Esophagus (tissue), 2 donors: ENCODE data around the gene TXLNB. TPM values are rescaled to one million over a fixed set of nuclear protein-coding genes. Genes with fewer than 3 reads are reported as not detected.

Source experiments
- H3K27ac ChIP-seq, 2 donors: one replicate each; pipeline ENCODE4 v1.5.1; 2013; ENCODE audit warnings: low read depth in 2 of 2, mild to moderate bottlenecking in 2 of 2, inconsistent platforms in 1 of 2, low read length in 1 of 2, moderate library complexity in 1 of 2
- H3K27me3 ChIP-seq, 2 donors: one replicate each; pipeline ENCODE4 v1.6.1; 2013; ENCODE audit warnings: low read length in 2 of 2, control low read depth in 1 of 2, mild to moderate bottlenecking in 1 of 2; ENCODE audit not compliant: insufficient read depth in 2 of 2, control insufficient read depth in 1 of 2
- H3K36me3 ChIP-seq, 2 donors: one replicate each; pipeline ENCODE4 v1.6.1; 2013; ENCODE audit warnings: low read length in 1 of 2; ENCODE audit not compliant: control insufficient read depth in 2 of 2, insufficient read depth in 2 of 2
- H3K4me1 ChIP-seq, 2 donors: one replicate each; pipeline ENCODE4 v1.6.1; 2013; ENCODE audit warnings: low read length in 1 of 2; ENCODE audit not compliant: control insufficient read depth in 2 of 2, insufficient read depth in 2 of 2
- H3K4me3 ChIP-seq, 2 donors: one replicate each; pipeline ENCODE4 v1.5.1; 2013; ENCODE audit warnings: low read length in 2 of 2, mild to moderate bottlenecking in 2 of 2, low read depth in 1 of 2, moderate library complexity in 1 of 2
- H3K9me3 ChIP-seq, 2 donors: one replicate each; pipeline ENCODE4 v1.6.1; 2013; ENCODE audit warnings: mild to moderate bottlenecking in 2 of 2, low read depth in 1 of 2, low read length in 1 of 2, moderate library complexity in 1 of 2; ENCODE audit not compliant: control insufficient read depth in 2 of 2, insufficient read depth in 1 of 2
- WGBS, 2 donors: extraction: QIAGEN DNeasy Blood & Tissue Kit; methylation state at CpG; one replicate each; pipeline ENCODE4 v1.1.7; 2013; 5-methylcytosine and 5-hydroxymethylcytosine counted together
- polyA plus RNA-seq, 2 donors: library from polyadenylated mRNA; stranded (reverse); fragments of 200-250 nt; gene quantifications; one replicate each; pipeline ENCODE4 v1.2.3, GENCODE V29; 2013
- donor health status: healthy with polysubstance abuse.
- donor health status: Bipolar disorder and iron deficiency.

TXLNB gene
- polyA plus RNA-seq, 2 donors: 0.14 to 0.16 TPM

DNA sequence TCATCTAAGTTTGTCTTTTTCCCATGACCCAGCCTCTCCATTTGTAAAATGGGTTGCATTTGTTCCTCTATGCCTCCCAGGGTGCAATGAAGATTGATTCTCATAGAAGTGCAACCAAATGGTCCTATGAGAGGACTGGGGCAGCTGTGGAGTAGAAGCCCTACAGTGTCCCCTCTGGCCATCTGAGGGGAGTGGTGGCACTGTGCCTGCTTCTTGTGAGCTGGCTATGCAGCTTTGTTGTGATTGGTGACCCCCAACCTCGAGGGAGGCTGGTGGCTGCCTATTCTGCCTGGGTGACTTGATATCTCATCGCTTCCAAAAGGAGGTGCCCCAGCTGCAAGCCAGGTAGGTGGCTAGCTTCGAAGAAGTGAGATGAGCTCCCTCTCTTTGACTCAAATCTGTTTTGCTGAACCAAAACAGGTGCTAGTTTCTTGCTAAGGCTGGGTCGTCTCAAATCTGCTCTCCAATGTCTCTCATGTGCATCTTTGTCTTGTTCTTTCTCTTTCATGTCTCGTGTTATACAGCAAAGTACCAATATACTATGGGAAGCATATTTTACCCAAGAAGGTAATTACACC, 33.9 kb downstream of the TXLNB start:
- no peaks in the 10 kb centered on the region for H3K36me3 ChIP-seq
- WGBS, 2 donors: 78 to 81% methylated on average over 5 of the region's 5 CpGs
- H3K4me3 ChIP-seq: no peak overlapping the region
- no peaks in the 10 kb centered on the region for H3K27me3 ChIP-seq
- no peaks in the 10 kb centered on the region for H3K4me1 ChIP-seq
- no peak overlapping the region for H3K27ac ChIP-seq
- H3K9me3 ChIP-seq: no peaks in the 10 kb centered on the region

DNA sequence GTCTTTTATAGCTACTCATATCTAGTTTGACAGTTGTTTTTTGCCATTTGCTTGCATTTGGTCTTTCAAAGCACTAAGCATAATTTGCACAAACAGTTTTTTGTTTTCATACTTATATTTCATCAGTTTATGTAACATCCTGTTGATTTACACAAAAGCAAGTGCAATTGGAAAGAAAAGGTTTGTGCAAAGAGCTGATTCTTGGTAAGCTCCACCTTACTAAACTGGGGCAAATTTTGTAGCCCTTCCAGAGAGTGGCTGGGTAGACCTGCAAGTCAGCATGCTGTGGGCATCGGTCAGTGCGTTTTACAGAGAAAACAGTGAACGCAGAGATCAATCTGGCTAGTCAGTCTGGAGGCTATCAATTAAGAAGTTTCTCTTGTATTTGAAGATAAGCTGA, 34.5 kb downstream of the TXLNB start:
- H3K27me3 ChIP-seq: no peaks in the 10 kb centered on the region
- WGBS, 2 donors: 93 to 94% methylated on average over 3 of the region's 3 CpGs

DNA sequence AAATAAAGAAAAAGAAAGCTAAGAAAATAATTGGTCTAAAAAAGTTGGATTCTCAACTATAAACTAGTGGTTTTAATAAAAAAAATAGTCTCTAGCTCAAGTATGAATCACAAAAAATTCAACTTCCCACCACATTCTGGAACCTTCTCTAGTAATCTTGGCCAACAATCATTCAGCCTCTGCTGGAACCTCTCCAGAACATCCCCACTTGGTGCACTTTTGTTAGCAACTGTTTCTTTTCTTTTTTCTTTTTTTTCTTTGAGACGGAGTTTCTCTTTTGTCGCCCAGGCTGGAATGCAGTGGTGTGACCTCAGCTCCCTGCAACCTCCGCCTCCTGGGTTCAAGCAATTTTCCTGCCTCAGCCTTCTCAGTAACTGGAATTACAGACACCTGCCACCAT, 35.7 kb downstream of the TXLNB start:
- H3K9me3 ChIP-seq: no peaks in the 10 kb centered on the region
- 78 to 80% methylated on average over 3 of the region's 3 CpGs for WGBS, 2 donors

More for the DNA sequence above, 34.5 kb downstream of the TXLNB start:
- no peaks in the 10 kb centered on the region for H3K36me3 ChIP-seq
- no peak overlapping the region for H3K27ac ChIP-seq
- no peak overlapping the region for H3K4me3 ChIP-seq
- H3K4me1 ChIP-seq: no peaks in the 10 kb centered on the region
- no peaks in the 10 kb centered on the region for H3K9me3 ChIP-seq

DNA sequence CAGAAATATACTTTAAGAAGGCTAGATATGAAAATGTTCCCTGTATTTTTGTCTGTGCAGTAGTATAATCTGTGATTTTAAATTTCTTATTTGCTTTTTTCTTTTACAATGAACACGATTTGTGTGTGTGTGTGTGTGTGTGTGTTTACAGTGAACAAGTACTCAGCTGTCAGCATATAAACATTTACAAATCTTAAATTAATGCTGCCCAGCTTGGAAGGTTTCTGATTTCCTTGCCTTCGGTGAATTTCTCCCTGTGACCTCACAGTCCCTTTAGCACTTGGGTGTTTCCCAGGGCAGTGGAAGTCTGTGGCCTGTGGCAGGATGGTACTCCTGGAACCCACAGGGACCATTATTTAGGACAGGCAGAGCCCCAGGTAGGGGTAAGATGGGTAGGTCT, 37.6 kb downstream of the TXLNB start:
- Histone ChIP-seq H3K27me3 (no peaks in the 10 kb centered on the region), H3K36me3 (no peaks in the 10 kb centered on the region), H3K4me1 (no peaks in the 10 kb centered on the region), H3K9me3 (no peaks in the 10 kb centered on the region), H3K27ac (no peak overlapping the region), H3K4me3 (no peak overlapping the region)
- WGBS, 2 donors: 72 to 76% methylated on average over 2 of the region's 2 CpGs

More for the DNA sequence above, 35.7 kb downstream of the TXLNB start:
- Histone ChIP-seq H3K4me3 (no peak overlapping the region), H3K27me3 (no peaks in the 10 kb centered on the region), H3K36me3 (no peaks in the 10 kb centered on the region), H3K4me1 (no peaks in the 10 kb centered on the region), H3K27ac (no peak overlapping the region)

DNA sequence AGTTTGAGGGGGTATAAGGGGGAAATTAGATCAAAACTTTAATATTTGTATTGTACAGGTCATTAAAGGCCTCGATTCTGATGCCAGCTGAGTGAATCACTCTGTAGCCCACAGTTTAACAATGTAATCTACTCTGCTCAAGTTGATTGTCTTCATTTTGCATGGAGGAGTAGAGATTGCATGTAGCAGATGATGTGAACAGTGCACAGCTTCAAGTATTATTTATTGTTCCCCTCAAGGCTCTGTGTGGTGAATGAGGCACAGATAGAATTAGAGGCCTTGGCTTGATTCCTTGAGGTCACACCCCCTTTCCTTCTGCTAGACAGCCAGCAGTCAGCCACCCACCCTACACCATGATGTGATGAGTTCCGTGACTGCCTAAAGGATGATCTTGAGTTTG, 38.1 kb downstream of the TXLNB start:
- H3K9me3 ChIP-seq: no peaks in the 10 kb centered on the region
- no peaks in the 10 kb centered on the region for H3K27me3 ChIP-seq
- no peak overlapping the region for H3K4me3 ChIP-seq
- no peaks in the 10 kb centered on the region for H3K36me3 ChIP-seq
- H3K27ac ChIP-seq: no peak overlapping the region
- 79 to 84% methylated on average over 2 of the region's 2 CpGs for WGBS, 2 donors
- no peaks in the 10 kb centered on the region for H3K4me1 ChIP-seq

DNA sequence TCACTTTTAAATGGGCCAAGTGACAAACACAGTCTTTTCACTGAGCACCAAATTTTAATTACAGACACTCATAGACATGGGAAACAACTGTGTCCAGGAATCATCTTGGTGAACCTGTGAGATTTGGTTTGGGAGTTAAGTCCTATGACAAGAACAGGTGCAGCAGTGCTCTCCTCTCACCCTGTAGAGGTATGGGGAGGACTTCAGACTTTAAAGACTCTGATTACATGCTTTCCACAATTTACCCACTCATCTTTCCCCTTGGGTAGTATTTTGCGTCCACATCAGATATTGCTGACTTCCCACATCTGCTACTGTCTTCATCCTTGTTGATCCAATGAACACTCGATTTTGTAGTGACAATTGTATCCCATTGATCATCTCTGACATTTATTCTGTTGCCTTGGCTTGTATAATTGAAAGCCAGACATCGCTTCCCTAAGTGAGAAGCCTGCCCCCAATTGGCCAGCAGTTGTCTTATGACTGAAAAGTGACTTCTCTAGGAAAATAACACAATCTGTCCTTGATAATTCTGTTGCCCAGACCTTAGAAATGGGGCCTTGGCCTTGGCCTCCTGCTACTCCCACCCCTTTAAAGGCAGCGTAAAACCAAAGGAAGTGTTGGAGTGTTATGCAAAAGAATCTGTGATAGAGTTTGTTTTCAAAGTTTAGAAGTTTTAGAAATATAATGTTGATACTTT, 40.0 kb downstream of the TXLNB start:
- Histone ChIP-seq H3K27me3 (no peaks in the 10 kb centered on the region), H3K36me3 (no peaks in the 10 kb centered on the region), H3K27ac (no peak overlapping the region), H3K9me3 (no peaks in the 10 kb centered on the region), H3K4me1 (no peaks in the 10 kb centered on the region), H3K4me3 (no peak overlapping the region)
- WGBS, 2 donors: 82 to 86% methylated on average over 4 of the region's 4 CpGs

DNA sequence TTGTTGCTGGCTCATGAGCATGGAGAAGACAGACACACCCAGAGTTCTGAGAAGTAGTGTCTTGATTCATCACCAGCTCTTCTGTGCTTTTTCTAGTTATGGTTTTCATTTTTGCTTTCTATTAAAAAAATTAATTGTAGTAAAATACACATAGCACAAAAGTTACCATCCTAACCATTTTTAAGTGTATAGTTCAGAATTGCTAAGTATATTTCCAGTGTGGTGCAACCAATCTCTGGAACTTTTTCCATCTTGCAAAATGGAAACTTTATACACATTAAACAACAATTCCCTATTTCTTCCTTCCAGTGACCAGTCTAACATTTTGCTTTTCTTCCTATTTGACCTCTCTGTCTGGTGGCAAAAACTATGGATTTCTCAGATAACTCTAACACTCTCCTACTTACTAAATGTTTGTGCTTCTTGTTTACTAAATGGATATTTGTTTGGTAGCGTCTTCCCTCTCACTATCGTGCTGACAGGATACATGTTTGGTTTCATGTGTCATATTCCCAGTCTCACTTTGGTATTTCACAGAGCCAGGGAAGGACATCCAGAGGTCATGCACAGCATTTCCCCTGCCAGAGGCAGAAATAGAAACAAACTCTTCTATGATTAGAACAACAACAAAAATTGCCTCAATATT, 40.6 kb downstream of the TXLNB start:
- Histone ChIP-seq H3K27me3 (no peaks in the 10 kb centered on the region), H3K4me3 (no peak overlapping the region), H3K36me3 (no peaks in the 10 kb centered on the region), H3K9me3 (no peaks in the 10 kb centered on the region), H3K4me1 (no peaks in the 10 kb centered on the region), H3K27ac (no peak overlapping the region)
- 55 to 62% methylated on average over 2 of the region's 2 CpGs for WGBS, 2 donors

DNA sequence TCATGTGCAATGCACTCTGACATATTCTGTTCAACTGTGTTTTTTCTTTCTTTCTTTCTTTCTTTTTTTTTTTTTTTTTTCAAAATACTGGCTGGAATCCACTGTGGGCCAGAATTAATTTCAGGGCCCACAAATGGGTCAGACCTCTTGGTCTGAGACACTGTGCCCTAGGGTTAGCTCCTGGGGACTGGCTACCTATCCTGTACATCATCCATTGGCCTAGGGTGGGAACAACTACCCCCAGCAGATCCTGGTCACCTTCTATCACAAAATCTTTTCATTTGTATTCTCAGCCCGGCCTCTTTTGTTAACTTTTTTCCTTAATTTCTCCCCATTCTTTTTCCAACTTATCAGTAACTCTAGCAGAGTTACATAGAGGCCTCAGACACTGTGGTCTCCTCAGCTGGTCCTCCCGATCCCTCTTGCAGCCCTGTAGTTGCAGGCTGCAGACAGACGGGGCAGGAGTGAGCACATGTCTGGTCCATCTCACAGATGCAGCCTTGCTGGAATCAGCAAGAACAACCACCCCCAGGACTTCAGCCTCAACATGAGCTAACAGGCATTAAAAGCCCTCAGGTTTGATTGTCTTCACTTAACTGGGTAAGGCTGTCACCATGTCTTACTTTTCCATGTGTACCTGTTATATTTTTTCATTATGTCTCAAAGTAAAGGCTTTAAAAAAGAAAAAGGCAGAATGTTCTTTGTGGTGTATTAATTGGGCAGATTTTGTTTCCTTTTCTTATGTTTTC, 41.3 kb downstream of the TXLNB start:
- Histone ChIP-seq H3K27ac (no peak overlapping the region), H3K4me3 (no peak overlapping the region), H3K4me1 (no peaks in the 10 kb centered on the region), H3K9me3 (no peaks in the 10 kb centered on the region), H3K27me3 (no peaks in the 10 kb centered on the region), H3K36me3 (no peaks in the 10 kb centered on the region)
- WGBS, 2 donors: 55 to 60% methylated on average over 3 of the region's 3 CpGs

DNA sequence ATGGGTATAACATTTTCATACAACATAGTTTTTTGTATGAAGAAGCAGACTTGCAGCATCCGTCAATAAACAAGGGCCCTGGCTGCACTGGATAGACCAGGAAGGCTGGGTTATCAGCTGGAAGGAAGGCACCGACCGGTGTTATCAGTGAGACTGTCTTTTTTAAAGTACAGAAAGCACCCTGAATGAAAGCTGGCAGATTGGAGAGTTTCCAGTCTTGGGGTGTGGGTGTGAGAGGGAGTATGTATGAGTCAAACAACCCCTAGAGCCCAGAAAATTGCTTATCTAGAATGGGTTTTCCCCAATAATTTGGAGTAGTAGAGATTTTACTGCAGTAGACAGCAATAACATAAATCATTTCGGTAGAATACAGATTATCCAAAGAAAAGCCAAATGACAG, 42.4 kb downstream of the TXLNB start:
- Histone ChIP-seq H3K4me1 (no peaks in the 10 kb centered on the region), H3K9me3 (no peaks in the 10 kb centered on the region), H3K27ac (no peak overlapping the region), H3K27me3 (no peaks in the 10 kb centered on the region), H3K36me3 (no peaks in the 10 kb centered on the region), H3K4me3 (no peak overlapping the region)
- WGBS, 2 donors: 48 to 68% methylated on average over 4 of the region's 4 CpGs
